Brain pericyte (primary cell): ENCODE data around the gene CYP19A1.

ENCODE experiments used
- DNase-seq: peaks from one replicate; pipeline ENCODE4 v3.0.0-alpha.2; 2012; ENCODE audit warnings: low read depth, low spot score

CYP19A1 gene

DNA sequence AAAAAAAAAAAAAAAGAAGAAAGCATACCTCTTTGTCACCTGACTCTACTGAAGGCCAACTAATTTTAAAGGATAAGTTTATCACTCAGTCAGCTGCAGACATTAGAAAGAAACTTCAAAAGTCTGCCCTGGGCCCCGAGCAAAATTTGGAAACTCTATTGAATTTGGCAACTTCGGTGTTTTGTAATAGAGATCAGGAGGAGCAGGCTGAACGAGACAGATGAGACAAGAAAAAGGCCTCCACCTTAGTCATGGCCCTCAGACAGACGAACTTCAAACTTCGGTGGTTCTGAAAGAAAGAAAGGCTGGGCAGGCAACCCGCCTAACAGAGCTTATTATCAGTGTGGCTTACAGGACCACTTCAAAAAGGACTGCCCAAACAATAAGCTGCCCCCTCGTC lies 21.6 kb upstream of the CYP19A1 start:
- DNase-seq, result no peak

DNA sequence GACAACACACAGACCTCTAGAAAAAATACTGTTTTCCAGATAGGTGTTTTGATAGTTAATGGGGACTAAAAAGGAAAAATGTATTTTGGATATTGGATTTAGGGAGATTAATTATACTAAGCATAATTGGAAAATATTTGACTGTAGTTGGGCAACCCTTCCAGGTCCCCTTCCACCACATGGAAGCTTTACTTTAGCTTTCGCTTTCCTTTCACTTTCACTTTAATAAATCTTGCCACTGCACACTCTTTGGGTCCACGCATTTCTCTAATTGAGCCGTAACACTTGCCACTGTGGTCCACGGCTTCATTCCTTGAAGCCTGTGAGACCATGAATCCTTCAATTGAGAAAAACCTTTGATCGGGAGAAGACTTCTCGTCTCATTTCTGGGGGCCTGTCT lies 18.6 kb upstream of the CYP19A1 start:
- DNase-seq, result no peak

GRCh38 chr15:51356147-51356546 lies 17.8 kb upstream of the CYP19A1 start:
- DNase-seq, result no peak

- DNase-seq, result no peak
Measured at GRCh38 chr15:51355096-51355495, 16.7 kb upstream of the CYP19A1 start.

DNA sequence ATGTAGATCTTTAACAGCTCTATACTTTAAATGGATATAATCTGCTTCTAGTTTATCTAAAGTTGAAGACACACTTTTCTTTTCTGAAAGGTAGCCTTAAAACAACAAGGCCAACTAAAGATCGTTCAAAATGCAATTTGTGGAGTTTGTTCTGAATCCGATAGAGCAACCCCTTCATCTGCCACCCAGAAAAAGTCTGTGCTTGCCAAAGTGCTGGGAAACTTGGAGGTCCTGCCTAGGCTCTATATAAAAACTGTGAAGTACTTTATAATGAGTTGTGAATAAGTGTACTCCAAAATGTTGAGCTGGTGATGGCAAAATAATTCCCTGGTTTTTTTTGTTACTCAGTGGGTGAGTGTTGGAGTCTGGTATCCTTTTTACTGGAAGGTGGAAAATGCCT lies 15.6 kb upstream of the CYP19A1 start:
- DNase-seq, result no peak

DNA sequence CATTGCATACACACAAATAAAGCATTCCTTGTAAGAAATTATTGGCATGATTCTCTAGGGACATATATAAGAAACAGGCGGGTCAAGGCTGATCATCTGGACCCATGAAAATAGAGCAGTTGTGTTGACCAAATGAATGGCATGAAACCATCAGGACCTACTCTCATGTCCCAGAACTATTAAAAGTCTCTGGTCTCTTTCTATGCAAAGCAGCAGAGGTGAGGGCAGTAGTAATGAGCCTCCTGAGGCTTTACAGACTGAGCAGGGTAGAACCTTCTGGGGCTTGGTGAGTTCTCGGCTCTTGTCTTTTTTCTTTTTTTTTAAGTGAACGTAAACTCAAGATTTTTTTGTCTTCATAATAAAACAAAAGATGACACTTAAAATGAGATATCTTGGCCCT lies 12.3 kb upstream of the CYP19A1 start:
- no peak for DNase-seq

DNA sequence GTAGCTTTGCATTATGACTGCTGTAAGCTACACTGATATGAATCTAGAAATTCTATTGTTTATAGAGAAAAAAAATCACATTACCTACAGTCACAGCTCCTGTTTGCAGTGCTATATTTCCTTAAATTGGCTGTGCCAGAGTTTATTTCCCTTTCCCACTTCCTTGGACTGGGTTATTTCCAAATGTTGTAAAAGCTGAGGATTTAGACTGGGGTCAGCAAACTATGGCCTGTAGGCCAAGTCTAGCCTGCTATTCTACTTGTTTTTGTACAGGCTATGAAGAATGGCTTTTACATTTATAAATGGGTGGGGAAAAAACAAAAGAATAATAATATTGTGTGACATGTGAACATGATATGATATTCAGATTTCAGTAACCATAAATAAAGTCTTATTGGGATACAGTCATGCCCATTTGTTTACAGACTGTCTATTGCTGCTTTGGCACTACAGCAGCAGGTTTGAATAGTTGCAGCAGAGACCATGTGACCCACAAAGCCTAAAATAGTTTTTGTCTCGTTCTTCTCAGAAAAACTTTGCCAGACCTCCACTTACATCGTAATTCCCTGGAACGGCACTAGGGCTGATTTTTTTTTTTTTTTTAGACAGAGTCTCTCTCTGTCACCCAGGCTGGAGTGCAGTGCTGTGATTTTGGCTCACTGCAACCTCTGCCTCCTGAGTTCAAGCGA lies 10.9 kb upstream of the CYP19A1 start:
- DNase-seq, result no peak

DNA sequence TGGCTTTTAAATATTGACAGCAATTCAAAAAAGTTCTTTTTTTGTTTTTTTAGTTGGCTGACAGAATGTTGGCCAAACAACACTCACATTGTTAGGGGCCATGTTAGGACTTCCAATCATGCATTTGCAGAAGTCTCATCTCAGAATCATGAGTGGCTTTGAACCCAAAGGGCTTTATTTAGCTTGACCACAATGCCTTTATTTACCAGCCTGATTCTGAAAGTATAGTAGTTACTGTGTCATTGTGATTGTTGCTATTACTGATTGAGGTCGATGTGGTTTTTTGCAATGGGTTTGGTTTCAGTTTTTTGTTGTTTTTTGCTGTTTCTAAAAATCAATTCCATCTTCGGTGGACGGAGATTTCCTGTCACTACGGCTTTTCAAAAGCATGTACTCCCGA lies 10.3 kb upstream of the CYP19A1 start:
- DNase-seq, result no peak

DNA sequence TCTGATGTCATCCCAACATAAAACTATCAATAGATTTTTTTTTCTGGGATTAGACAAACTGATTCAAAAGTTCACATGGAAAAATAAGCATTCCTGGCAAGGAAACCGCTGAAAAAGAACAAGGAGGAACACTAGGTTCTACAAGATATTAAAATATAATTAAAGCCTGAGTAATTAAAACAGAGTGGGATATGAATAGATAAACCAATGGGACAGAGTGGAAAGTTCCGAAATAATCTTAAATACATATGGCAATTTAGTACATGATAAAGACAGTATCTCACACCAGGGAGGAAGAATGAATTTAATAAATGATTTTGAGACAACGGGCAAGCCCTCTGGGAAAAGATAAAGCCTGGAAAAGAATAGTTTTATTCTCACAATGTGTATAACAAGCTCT lies 7.7 kb upstream of the CYP19A1 start:
- no peak for DNase-seq

GRCh38 chr15:51343466-51343865 lies 5.1 kb upstream of the CYP19A1 start:
- no peak for DNase-seq

DNA sequence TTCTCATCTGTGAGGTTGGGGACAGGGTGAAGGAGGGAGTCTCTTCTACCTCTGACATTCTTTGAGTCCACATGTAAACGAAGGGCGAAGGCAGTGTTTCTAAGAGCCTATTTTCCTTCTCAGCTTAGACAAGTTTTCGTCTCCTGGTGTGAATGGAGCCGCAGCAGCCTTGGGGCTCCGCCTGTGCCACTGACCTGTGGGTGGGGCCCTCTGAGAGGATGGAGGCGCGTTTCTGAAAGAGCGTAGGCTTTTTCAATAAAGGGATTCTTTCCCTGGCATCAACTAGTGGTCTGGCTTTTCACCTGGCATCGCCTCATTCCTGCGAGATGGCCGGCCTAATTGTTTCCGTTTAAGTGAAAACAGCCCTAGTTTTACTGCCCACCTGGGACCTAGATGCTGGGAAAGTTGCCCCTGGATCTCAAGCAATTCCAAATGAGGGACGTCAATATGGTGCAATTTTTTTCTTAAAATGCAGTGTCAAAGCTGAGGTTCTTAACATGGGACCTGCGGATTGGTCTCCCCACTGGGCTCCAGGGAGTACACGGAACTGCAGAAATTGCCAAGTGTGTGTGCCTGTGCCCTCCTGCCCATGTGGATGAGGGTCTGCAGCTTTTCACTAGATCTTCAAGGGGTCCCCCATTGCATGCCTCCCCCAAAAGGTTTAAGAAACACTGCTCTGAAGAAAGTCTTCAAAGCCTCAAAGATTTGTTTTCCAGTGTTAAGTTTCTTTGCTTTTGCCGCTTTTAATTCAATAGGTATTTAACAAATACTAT lies 4.0 kb upstream of the CYP19A1 start:
- DNase-seq, result no peak

GRCh38 chr15:51341366-51342226 lies 3.2 kb upstream of the CYP19A1 start, which contains the start of gene GLDN:
TSS of gene GLDN (plus strand) at chr15:51341655. CDS start at chr15:51341685, 30 bp downstream.
- DNase-seq, result no peak

DNA sequence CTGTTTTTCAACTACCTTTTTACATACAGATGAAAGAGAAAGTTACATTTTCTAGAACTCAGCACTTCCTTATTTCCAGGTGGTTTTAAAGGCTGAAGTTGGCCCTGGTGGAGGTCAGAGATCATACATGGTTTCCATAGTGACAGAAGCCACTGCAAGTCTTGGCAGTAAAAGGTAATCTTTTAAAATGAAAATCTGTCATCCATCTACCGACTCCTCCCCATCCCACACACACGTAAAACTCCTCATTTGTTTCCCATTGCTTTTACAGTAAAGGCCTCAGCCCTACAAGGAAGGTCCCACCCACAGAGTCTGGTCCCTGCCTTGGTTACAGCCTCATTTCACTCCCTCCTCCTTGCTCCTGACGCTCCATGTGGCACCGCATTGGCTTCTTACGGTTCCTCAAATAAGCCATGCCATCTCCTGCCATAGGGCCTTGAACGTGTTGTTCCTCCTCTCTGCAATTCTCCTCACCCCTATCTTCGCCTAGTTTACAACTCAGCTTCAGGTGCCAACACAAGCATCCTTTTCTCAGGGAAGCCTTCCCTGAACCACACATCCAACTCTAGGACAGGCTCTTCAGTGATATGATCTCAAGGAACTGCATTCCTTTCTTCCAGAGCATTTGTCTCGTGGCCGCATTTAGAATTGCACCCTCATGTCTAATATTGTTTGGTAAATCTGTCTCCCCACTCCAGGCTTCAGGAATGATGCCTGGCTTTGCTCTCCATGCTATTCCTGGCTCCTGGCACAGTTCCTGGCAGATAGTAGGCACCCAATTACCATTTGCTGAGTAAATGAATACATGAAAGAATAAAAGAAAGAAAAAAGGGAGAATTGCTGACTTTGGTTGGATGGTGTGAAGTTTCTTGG lies 2.6 kb downstream of the CYP19A1 start:
- DNase-seq, result no peak

GRCh38 chr15:51335087-51335486 lies 3.3 kb downstream of the CYP19A1 start:
- no peak for DNase-seq

- no peak for DNase-seq
Measured at GRCh38 chr15:51334011-51334451, 4.4 kb downstream of the CYP19A1 start.

DNA sequence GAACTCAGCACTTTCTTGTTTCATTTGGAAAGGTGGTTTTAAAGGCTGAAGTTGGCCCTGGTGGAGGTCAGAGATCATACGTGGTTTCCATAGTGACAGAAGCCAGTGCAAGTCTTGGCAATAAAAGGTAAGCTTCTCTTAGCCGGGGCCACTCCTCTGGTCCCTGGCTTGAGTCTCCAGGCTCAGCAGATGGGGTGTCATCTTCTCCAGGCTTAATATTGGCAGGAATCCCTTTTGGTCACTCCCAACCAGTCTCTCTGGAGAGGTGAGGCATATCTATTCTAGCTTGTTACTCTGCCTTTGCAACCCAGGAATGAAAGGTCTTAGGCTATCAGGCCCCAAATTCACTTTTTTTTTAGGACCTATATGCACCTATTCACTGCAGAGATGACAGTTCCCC lies 4.8 kb downstream of the CYP19A1 start:
- DNase-seq, result no peak

DNA sequence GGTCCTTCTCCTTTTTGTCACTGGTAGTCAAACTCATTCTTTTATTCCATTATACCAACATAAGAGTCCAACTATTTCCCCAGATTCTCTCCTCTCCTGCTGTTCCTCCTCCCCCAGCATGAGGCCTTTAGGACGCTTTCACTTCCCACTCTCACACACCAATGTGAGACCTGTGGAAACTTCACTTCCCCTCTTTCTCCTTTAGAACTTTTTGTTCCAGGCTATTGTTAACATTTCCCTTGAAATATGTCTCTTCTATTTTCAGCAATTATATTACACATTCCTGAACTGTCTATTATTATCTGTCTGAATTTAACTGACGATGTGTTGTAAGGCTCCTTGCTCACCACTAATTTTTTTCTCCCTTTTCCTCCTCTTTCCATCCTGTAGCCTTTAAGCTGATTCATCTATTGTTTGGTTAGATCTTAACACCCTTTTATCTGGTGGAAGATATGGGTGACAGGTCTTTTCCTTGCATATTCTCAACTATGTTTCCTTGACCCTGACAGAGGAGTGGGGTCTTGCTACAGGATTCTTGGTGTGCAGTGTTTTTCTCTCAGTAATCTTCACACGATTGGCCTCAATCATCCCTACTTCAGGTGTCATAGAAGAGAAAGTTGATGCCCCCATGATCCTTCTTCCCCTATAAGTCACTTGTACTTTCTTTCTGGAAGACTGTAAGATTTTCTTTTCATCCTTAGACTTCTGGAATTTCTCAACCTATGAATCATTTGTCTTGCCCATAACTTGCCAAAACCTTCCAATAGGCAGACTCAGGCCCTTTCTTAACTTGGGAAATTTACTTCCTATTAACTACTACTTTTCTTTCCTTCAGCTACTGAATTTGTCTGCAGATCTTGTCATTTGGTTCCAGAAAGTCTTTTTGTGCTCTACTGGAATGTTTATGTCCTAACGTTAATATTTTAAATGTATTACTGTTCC lies 5.9 kb downstream of the CYP19A1 start:
- no peak for DNase-seq

DNA sequence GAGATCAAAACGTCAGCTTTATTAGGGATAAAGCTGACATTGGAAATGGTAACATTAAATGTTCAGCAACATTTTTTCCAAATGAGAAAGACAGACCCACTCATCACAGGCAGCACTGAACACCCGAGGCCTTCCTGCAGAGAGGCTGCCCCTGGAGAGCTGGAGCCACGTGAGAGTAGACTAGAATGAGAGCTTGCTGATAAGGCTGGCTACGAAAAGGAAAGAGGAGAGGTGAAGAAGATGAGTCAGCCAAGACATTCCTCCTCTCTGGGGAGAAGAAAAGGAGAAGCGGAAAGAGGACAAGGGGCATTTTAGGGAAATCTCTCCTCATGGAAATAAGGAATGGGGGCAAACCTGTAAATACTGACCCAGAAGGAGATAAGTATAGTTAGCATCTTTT lies 7.3 kb downstream of the CYP19A1 start:
- no peak for DNase-seq

DNA sequence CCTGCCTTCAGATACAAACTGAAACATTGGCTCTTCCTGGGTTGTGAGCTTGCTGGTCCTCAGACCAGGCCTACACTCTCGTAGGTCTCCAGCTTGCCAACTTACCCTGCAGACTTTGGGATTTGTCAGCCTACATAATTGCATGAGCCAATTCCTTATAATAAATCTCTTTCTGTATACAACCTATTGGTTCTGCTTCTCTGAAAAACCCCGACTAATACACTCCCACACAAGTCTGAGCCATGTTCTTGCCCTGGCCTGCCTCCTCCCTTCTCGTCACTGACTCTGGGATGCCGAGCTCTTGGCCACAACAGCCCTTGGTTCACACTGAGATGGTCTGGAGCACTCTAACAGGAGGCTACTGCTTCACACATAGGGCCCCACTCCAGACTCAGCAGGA lies 9.5 kb downstream of the CYP19A1 start:
- no peak for DNase-seq

DNA sequence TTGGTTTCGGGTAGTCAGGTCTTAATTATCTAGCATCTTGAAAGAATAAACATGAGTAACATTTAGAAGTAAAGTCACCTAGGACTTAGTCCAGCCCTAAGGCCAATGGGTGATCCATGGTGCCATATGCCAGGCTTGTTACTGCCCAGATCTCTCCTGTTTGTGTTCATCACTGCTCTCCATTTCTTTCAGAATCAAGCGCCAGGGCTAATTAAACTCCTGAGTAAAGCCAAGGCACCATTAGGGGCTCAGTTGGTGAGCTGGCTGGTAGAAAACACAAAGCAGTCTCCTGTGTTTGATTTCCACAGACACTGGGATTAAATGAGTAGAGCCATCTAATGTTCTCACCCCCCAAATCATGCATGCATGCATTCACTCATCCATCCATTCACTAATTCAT lies 11.3 kb downstream of the CYP19A1 start:
- no peak for DNase-seq
